ENCODE results near the gene CLMN. TPM values are rescaled to one million over a fixed set of nuclear protein-coding genes. Genes with fewer than 3 reads are reported as not detected.

The CLMN gene
- total and polyA plus RNA-seq, 2 of the 13 experiments (the other 11 are each of a cell fraction or from before 2014, with no cell fraction given): 15.1 to 16.7 TPM

- H3K79me2 ChIP-seq (ENCODE audit: insufficient read depth, low read length): peaks cover 99% of the 10 kb centered on the region
- peaks cover 0 to 5% of the 10 kb centered on the region in 2 experiments; a peak in 1 of 5 replicates for H3K36me3 ChIP-seq (replicated peaks in 1 of 2; ENCODE audit: control insufficient read depth in 1 of 2, insufficient read depth in 2 of 2, low read length in 2 of 2)
- in situ Hi-C loops (cut with HindIII; ENCODE audit: extremely low pct_ligation_motif_present, low pct_unique_long_range_greater_than_20kb) (no loop called here), intact Hi-C loops (cut with micrococcal nuclease; ENCODE audit: unreplicated experiment) (no loop called here)
- H4K20me1 ChIP-seq (ENCODE audit: insufficient read depth, low read length): peaks cover 6% of the 10 kb centered on the region
- 92% methylated on average over 10 of the region's 10 CpGs for WGBS (ENCODE audit: low lambda C conversion rate)
- CTCF ChIA-PET (ENCODE audit: low intra/inter-chr PET ratio, low total read pairs): no interaction called here
- no TSS peak for BruUV-seq (replicated peaks)
- H3K9me3 ChIP-seq (ENCODE audit: low read length): peaks cover 14% of the 10 kb centered on the region; the same call in 1 of the 2 replicates
- H3K27me3 ChIP-seq (ENCODE audit: control insufficient read depth in 1 of 2, insufficient read depth in 2 of 2, low read length in 2 of 2): no peaks in the 10 kb centered on the region
- no peak overlapping the region for H3K9ac ChIP-seq (ENCODE audit: insufficient read depth, low read depth, low read length)
- no peak overlapping the region for H2AFZ ChIP-seq (ENCODE audit: low read length)
- POLR2A ChIA-PET: no interaction called here
- no peak overlapping the region for H3K4me2 ChIP-seq (ENCODE audit: low read depth, low read length)
- TF ChIP-seq HOXA3 (CRISPR knock-in tag; IDR thresholded peaks at IDR 0.05) (no peak), ZNF383 (CRISPR knock-in tag; IDR thresholded peaks at IDR 0.05; ENCODE audit: borderline replicate concordance) (no peak), ZNF362 (CRISPR knock-in tag; IDR thresholded peaks at IDR 0.05; ENCODE audit: borderline replicate concordance) (no peak), ZNF75D (CRISPR knock-in tag; IDR thresholded peaks at IDR 0.05; ENCODE audit: borderline replicate concordance) (no peak), ELF4 (CRISPR knock-in tag; IDR thresholded peaks at IDR 0.05; ENCODE audit: borderline replicate concordance) (no peak), ZNF660 (CRISPR knock-in tag; IDR thresholded peaks at IDR 0.05; ENCODE audit: borderline replicate concordance, low read depth) (no peak)
- ATAC-seq: no peak
- FAIRE-seq: no peak
- peaks cover 44% of the 10 kb centered on the region for H3K4me1 ChIP-seq (ENCODE audit: insufficient read depth, low read length)
- no peak for DNase-seq (ENCODE audit: low spot score)
- H3K4me3 ChIP-seq (replicated peaks in 1 of 3; ENCODE audit: insufficient read depth in 1 of 3, low read depth in 2 of 3, low read length in 3 of 3): no peak overlapping the region
- H3K27ac ChIP-seq (ENCODE audit: extremely low read length, insufficient read depth, low read length): no peak overlapping the region
Measured at GRCh38 chr14:95146079-95146771, 173.5 kb downstream of the CLMN start.

DNA sequence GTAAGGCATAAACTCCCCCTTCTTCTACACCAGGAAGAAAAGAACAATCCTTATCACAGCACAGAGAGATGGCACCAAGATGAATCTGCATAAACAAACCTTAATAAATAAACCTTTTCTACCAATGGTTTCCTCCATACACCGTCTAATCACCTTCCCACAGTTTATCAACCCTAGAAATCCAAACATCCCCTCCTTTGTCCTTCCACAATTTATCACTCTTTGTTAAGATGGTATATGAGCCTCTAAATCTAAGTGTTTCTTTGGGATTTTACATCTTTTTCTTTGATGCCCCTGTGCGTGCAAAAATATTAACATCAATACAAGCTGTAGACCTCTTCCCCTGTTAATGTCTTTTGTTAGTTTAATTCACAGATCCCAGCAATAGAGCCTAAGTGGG is 174.9 kb downstream of the CLMN start:
- ATAC-seq: no peak

More for the DNA sequence above, 174.9 kb downstream of the CLMN start:
- DNase-seq (ENCODE audit: low spot score): no peak
- no TSS peak for BruUV-seq (replicated peaks)
- Histone ChIP-seq H4K20me1 (ENCODE audit: insufficient read depth, low read length) (peaks cover 9% of the 10 kb centered on the region), H3K4me2 (ENCODE audit: low read depth, low read length) (no peak overlapping the region), H3K79me2 (ENCODE audit: insufficient read depth, low read length) (peaks cover 99% of the 10 kb centered on the region), H3K27ac (ENCODE audit: extremely low read length, insufficient read depth, low read length) (no peak overlapping the region), H3K4me3 (replicated peaks in 1 of 3; ENCODE audit: insufficient read depth in 1 of 3, low read depth in 2 of 3, low read length in 3 of 3) (no peak overlapping the region), H2AFZ (ENCODE audit: low read length) (no peak overlapping the region), H3K9ac (ENCODE audit: insufficient read depth, low read depth, low read length) (no peak overlapping the region), H3K36me3 (replicated peaks in 1 of 2; ENCODE audit: control insufficient read depth in 1 of 2, insufficient read depth in 2 of 2, low read length in 2 of 2) (peaks cover 0 to 5% of the 10 kb centered on the region in 2 experiments; a peak in 1 of 5 replicates), H3K4me1 (ENCODE audit: insufficient read depth, low read length) (peaks cover 36% of the 10 kb centered on the region), H3K27me3 (ENCODE audit: control insufficient read depth in 1 of 2, insufficient read depth in 2 of 2, low read length in 2 of 2) (no peaks in the 10 kb centered on the region), H3K9me3 (ENCODE audit: low read length) (peaks cover 14% of the 10 kb centered on the region; the same call in 1 of the 2 replicates)
- POLR2A ChIA-PET: no interaction called here
- no peak for FAIRE-seq
- in situ Hi-C loops (cut with HindIII; ENCODE audit: extremely low pct_ligation_motif_present, low pct_unique_long_range_greater_than_20kb): no loop called here
- intact Hi-C loops (cut with micrococcal nuclease; ENCODE audit: unreplicated experiment): no loop called here
- no peak for TF ChIP-seq NFIB (CRISPR knock-in tag; IDR thresholded peaks at IDR 0.05; ENCODE audit: borderline replicate concordance)
- WGBS (ENCODE audit: low lambda C conversion rate): 99% methylated on average over 2 of the region's 2 CpGs
- CTCF ChIA-PET (ENCODE audit: low intra/inter-chr PET ratio, low total read pairs): no interaction called here

Measured in HepG2 (cell line).